HepG2 (cell line): ENCODE results near the gene PFN1. TPM values are rescaled to one million over a fixed set of nuclear protein-coding genes. Genes with fewer than 3 reads are reported as not detected.

ENCODE experiments used
- CAMTA2 ChIP-seq: sonication (generic); formaldehyde crosslinking; IDR thresholded peaks from 2 replicates; pipeline ENCODE4 v1.4.0; 2020; ENCODE audit warnings: mild to moderate bottlenecking, missing genetic modification reagents, borderline replicate concordance
- GABPA ChIP-seq, 2 experiments: IDR thresholded peaks; 2 replicates each; pipeline ENCODE4 v1.6.1; 2011 to 2016; ENCODE audit warnings: low read depth in 2 of 2, low read length in 1 of 2, missing biosample characterization in 1 of 2, missing genetic modification characterization in 1 of 2
- NFYB ChIP-seq: sonication (generic); formaldehyde crosslinking; IDR thresholded peaks from 2 replicates; pipeline ENCODE4 v1.4.0; 2020; ENCODE audit warnings: missing genetic modification reagents
- NR0B2 ChIP-seq: sonication (generic); formaldehyde crosslinking; IDR thresholded peaks from 2 replicates; pipeline ENCODE4 v1.4.0; 2020; ENCODE audit warnings: mild to moderate bottlenecking, missing genetic modification reagents
- NR2C2 ChIP-seq: sonication (generic); formaldehyde crosslinking; IDR thresholded peaks from 2 replicates; pipeline ENCODE4 v1.4.0; 2020; ENCODE audit warnings: missing genetic modification reagents, mild to moderate bottlenecking, moderate library complexity, borderline replicate concordance
- TBX2 ChIP-seq: sonication (generic); formaldehyde crosslinking; IDR thresholded peaks from 2 replicates; pipeline ENCODE4 v1.5.0; 2020; ENCODE audit warnings: missing genetic modification reagents, mild to moderate bottlenecking, borderline replicate concordance
- TOPORS ChIP-seq: sonication (generic); formaldehyde crosslinking; IDR thresholded peaks from 2 replicates; pipeline ENCODE4 v1.8.0; 2023; ENCODE audit warnings: mild to moderate bottlenecking, missing genetic modification reagents
- XBP1 ChIP-seq: sonication (generic); formaldehyde crosslinking; IDR thresholded peaks from 2 replicates; pipeline ENCODE4 v1.5.0; 2020; ENCODE audit warnings: missing genetic modification reagents
- ZC3H13 ChIP-seq: sonication (generic); formaldehyde crosslinking; IDR thresholded peaks from 2 replicates; pipeline ENCODE4 v1.8.1; 2023; ENCODE audit warnings: mild to moderate bottlenecking, missing genetic modification reagents, moderate library complexity
- ZFP82 ChIP-seq: sonication (generic); formaldehyde crosslinking; IDR thresholded peaks from 2 replicates; pipeline ENCODE4 v1.5.1; 2020; ENCODE audit warnings: mild to moderate bottlenecking, missing genetic modification reagents, borderline replicate concordance
- ZKSCAN5 ChIP-seq: sonication (generic); formaldehyde crosslinking; IDR thresholded peaks from 2 replicates; pipeline ENCODE4 v1.5.1; 2020; ENCODE audit warnings: mild to moderate bottlenecking, missing genetic modification reagents
- ZNF280B ChIP-seq: sonication (generic); formaldehyde crosslinking; IDR thresholded peaks from 2 replicates; pipeline ENCODE4 v1.5.0; 2020; ENCODE audit warnings: missing genetic modification reagents, mild to moderate bottlenecking, borderline replicate concordance
- ZNF329 ChIP-seq: sonication (generic); formaldehyde crosslinking; IDR thresholded peaks from 2 replicates; pipeline ENCODE4 v1.9.0; 2021; ENCODE audit warnings: low read depth, mild to moderate bottlenecking, missing genetic modification reagents
- ZNF383 ChIP-seq: sonication (generic); formaldehyde crosslinking; IDR thresholded peaks from 2 replicates; pipeline ENCODE4 v1.4.0; 2020; ENCODE audit warnings: missing genetic modification reagents, mild to moderate bottlenecking, borderline replicate concordance
- ZNF737 ChIP-seq: sonication (generic); formaldehyde crosslinking; IDR thresholded peaks from 2 replicates; pipeline ENCODE4 v1.5.0; 2020; ENCODE audit warnings: missing genetic modification reagents, mild to moderate bottlenecking, borderline replicate concordance
- polyA plus RNA-seq, 8 experiments: library from polyadenylated mRNA; depleted of rRNA in 3 of 8; stranded (reverse) in 7 of 8; unstranded in 1 of 8; fragments of >200 nt; fragmentation: Illumina TruSeq in 4 of 8; extraction: Trizol in 4 of 8; gene quantifications; 2 replicates each; pipeline versions ENCODE4 v1.2.1 to v1.2.3, GENCODE V29; 2011 to 2016; ENCODE audit warnings: low read depth in 4 of 8, missing spikeins in 1 of 8, mixed read lengths in 1 of 8; ENCODE audit not compliant: insufficient read depth in 1 of 8
- total RNA-seq, 5 experiments: library from RNA; depleted of rRNA; stranded (reverse); fragments of >200 nt; fragmentation: Illumina TruSeq; extraction: Trizol; gene quantifications; 2 replicates each; pipeline ENCODE4 v1.2.3, GENCODE V29; 2016; ENCODE audit warnings: low read depth in 1 of 5
- TF ChIP-seq, protein P1 (sequence below): sonication (generic); formaldehyde crosslinking; IDR thresholded peaks from 2 replicates; pipeline ENCODE4 v1.5.1; 2020; ENCODE audit warnings: missing genetic modification reagents, mild to moderate bottlenecking, borderline replicate concordance
- TF ChIP-seq, protein P2 (sequence below): sonication (generic); formaldehyde crosslinking; IDR thresholded peaks from 2 replicates; pipeline ENCODE4 v1.5.1; 2020; ENCODE audit warnings: mild to moderate bottlenecking, missing genetic modification reagents, moderate library complexity
- TF ChIP-seq, protein P3 (sequence below): sonication (generic); formaldehyde crosslinking; IDR thresholded peaks from 2 replicates; pipeline ENCODE4 v1.9.0; 2021; ENCODE audit warnings: missing genetic modification reagents, borderline replicate concordance

The PFN1 gene
- total and polyA plus RNA-seq, 2 of the 13 experiments (the other 11 are each of a cell fraction or from before 2014, with no cell fraction given) = 494 to 613 TPM

DNA sequence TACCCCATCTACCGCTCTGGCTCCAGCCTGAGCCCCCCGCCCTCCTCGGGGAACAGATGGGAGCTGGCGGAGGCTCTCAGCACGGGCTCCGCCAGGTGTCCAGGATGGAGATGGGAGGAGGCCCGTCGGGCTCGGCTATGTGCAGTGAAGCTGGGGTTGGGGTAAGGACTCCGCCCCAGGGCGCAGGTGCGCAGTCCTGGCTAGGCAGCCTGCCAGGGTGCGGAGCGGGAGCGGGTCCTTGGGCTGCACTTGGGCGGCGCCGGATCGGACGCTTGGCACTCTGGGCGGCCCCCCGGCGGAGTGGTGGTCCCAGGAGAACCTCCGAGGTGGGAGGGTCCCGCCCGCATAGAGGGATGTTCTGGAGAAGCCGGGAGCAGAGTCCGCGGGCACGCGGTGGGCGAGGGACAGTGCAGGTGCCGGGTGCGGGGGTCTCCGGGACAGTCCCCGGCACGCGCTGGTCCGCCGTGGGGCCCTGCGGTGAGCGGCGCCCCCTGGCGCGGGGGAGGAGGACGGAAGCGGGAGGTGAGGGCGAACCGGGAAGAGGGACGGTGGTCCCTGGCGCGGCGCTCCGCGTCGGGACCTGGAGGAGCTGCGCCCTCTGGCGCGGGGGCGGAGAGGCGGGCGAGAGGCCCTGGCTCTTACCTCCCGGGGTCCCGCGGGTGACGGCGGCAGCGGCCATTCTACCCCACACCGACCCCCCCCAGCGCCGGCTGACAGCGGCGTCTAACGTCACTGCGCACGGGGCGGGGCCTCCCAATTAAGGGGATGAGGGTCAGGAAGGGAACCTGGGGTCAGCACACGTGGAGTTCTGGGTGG is 38.8 kb upstream of the PFN1 start, which contains the start of gene CAMTA2 (continued):
- TF ChIP-seq, protein P1, sequence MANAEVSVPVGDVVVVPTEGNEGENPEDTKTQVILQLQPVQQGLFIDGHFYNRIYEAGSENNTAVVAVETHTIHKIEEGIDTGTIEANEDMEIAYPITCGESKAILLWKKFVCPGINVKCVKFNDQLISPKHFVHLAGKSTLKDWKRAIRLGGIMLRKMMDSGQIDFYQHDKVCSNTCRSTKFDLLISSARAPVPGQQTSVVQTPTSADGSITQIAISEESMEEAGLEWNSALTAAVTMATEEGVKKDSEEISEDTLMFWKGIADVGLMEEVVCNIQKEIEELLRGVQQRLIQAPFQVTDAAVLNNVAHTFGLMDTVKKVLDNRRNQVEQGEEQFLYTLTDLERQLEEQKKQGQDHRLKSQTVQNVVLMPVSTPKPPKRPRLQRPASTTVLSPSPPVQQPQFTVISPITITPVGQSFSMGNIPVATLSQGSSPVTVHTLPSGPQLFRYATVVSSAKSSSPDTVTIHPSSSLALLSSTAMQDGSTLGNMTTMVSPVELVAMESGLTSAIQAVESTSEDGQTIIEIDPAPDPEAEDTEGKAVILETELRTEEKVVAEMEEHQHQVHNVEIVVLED (CRISPR knock-in tag) = peak; percentile 98
- no peak for TF ChIP-seq ZNF737 (CRISPR knock-in tag)
- peak; percentile 80 for TF ChIP-seq TBX2
- TF ChIP-seq ZNF280B = no peak
- TF ChIP-seq CAMTA2 (CRISPR knock-in tag) = no peak
- no peak; the same call in 1 of the 2 replicates for TF ChIP-seq NFYB
- TF ChIP-seq ZKSCAN5 (CRISPR knock-in tag) = no peak
- TF ChIP-seq NR0B2 (CRISPR knock-in tag) = no peak
- 0 out of 2 replicates have a peak, but pooled peaks have one; percentile 35 for TF ChIP-seq ZNF329 (CRISPR knock-in tag)
- peak; percentile 61 for TF ChIP-seq GABPA (IDR thresholded peaks at IDR 0.05; ENCODE audit: low read depth, low read length)
- peak; percentile 47 for TF ChIP-seq GABPA (CRISPR knock-in tag; IDR thresholded peaks at IDR 0.05; ENCODE audit: low read depth)
- TF ChIP-seq ZC3H13 = peak; percentile 84; the same call in 1 of the 2 replicates
- TF ChIP-seq, protein P2, sequence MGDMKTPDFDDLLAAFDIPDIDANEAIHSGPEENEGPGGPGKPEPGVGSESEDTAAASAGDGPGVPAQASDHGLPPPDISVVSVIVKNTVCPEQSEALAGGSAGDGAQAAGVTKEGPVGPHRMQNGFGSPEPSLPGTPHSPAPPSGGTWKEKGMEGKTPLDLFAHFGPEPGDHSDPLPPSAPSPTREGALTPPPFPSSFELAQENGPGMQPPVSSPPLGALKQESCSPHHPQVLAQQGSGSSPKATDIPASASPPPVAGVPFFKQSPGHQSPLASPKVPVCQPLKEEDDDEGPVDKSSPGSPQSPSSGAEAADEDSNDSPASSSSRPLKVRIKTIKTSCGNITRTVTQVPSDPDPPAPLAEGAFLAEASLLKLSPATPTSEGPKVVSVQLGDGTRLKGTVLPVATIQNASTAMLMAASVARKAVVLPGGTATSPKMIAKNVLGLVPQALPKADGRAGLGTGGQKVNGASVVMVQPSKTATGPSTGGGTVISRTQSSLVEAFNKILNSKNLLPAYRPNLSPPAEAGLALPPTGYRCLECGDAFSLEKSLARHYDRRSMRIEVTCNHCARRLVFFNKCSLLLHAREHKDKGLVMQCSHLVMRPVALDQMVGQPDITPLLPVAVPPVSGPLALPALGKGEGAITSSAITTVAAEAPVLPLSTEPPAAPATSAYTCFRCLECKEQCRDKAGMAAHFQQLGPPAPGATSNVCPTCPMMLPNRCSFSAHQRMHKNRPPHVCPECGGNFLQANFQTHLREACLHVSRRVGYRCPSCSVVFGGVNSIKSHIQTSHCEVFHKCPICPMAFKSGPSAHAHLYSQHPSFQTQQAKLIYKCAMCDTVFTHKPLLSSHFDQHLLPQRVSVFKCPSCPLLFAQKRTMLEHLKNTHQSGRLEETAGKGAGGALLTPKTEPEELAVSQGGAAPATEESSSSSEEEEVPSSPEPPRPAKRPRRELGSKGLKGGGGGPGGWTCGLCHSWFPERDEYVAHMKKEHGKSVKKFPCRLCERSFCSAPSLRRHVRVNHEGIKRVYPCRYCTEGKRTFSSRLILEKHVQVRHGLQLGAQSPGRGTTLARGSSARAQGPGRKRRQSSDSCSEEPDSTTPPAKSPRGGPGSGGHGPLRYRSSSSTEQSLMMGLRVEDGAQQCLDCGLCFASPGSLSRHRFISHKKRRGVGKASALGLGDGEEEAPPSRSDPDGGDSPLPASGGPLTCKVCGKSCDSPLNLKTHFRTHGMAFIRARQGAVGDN = peak; percentile 92
- peak; percentile 95 for TF ChIP-seq ZFP82 (CRISPR knock-in tag)
- no peak for TF ChIP-seq TOPORS (CRISPR knock-in tag)
- TF ChIP-seq, protein P3, sequence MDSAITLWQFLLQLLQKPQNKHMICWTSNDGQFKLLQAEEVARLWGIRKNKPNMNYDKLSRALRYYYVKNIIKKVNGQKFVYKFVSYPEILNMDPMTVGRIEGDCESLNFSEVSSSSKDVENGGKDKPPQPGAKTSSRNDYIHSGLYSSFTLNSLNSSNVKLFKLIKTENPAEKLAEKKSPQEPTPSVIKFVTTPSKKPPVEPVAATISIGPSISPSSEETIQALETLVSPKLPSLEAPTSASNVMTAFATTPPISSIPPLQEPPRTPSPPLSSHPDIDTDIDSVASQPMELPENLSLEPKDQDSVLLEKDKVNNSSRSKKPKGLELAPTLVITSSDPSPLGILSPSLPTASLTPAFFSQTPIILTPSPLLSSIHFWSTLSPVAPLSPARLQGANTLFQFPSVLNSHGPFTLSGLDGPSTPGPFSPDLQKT (CRISPR knock-in tag) = no peak
- TF ChIP-seq XBP1 = no peak
- TF ChIP-seq NR2C2 (CRISPR knock-in tag) = peak; percentile 63; the same call in 1 of the 2 replicates
- TF ChIP-seq ZNF383 = no peak
